COLO668 (cell line): ENCODE measurements around the gene DPPA3.
"Not testable (repeated sequence)": the region's sequence is repeated elsewhere in the genome, so short reads cannot be mapped to it uniquely, and the experiment has no call there.

ENCODE experiments used
- DNase-seq: peaks from one replicate; lab custom pipeline; 2025; ENCODE audit not compliant: unreplicated experiment; lab: John Stamatoyannopoulos, UW

Gene DPPA3

DNA sequence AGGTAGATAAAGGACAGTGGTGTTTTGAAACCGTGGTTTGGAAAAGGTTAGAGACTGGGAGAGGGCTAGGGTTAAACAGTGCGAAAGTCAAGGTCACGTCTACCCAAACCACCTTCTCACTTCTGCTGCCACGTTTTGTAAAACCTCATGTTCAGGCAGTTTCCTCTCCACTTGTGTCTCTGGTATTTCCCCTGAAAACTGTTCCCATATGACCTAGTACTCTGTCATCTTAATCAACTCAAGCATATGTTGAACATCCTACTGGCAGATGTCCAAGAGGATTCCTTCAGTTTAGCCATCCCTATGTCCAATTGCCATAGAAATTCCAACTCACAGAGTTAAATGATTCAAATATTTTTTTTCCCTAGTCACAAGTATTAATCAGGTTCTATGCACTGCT, 18.5 kb downstream of the DPPA3 start:
- no peak for DNase-seq

DNA sequence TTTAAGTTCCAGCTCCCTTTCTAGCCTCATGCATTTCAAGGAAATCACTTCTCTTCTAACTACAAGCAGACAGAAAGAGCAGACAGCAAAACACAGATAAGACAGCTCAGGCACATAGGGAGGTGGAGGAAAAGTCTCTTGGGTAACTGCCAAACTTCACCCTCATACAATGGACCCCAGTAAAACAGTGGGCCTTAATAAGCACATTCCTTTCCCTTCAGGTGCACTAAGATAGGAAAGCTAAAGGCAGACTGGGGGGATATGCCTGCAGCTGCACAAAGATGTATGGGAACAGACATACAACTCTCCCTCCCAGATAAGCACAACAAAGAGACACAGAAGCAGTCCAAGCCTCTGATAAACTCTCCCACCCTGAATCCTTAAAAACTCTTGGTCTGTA, 19.8 kb downstream of the DPPA3 start:
- not testable (repeated sequence) for DNase-seq

DNA sequence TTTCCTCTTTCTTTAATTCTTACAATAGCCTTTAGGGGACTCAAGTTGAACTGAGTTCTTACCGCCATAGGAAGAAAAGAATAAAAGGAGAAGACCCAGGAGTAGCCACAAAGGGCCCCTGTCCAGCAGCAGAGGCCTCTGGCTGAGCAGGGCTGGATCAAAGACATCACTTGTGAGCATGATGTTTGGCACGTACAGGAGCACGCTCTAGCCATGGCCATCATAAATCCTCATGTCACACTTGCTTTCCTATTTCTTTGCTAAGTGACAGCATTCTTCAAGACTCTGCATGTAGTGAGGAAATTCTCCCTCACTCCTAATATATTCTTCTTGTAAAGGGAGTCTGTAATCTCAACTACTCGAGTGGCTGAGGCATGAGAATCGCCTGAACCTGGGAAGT, 20.3 kb downstream of the DPPA3 start:
- no peak for DNase-seq

DNA sequence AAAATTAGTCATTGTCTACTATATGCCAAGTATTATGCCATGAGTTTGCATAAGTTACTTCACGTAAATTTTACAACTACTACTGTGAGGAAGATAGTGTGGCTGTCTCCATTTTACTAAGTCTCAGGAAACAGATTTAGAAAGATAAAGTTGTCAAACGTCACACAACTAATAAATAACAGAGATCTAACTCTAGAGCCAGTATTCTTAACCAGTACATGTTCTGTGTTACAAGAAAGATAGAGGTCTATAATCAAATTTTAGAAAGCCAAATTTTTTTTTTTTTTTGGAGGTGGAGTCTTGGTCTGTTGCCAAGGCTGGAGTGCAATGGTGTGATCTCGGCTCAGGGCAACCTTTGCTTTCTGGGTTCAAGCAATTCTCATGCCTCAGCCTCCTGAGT, 21.8 kb downstream of the DPPA3 start:
- DNase-seq = no peak

DNA sequence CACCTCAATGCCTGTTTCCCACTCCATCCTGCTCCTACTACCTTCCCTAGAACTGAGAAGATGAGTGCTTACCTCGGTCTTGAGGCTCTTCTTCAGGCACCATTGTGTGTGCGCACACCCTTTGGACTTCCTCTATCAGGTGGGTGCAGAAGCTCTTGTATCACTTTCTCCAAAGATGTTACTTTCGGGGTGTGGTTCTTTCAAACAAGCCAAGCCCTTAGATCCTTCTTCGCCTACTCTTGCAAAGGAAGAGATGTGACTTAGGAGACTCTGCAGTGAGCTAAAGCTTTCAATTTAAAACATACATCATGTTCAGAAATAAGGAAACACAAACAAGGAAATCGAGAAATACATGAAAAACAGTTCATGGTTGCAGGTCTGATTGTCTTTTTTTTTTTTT, 36.0 kb downstream of the DPPA3 start, which contains the start of gene CLEC4C:
Gene CLEC4C (minus strand): TSS at position 130 of the 400 bp plus-strand sequence. CDS start 27 bp downstream, at position 103.
- no peak for DNase-seq

DNA sequence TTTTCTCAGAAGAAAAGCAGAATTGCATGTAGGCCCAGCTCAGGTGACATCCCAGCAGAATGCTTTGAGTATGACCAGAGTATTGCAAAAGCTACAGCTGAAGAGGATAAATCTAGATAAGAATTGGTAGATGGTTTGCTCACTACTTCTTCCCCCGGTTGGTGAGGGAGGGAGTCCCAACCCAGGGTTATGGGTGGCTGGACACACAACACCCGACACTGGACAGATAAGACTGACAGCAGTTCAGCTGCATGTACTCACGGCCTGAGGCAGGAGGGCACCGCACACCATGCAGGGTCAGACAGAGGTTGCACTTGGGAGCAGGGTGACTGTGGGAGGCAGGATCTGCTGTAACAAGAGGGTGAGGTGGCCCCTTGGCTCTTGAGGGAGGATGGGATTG, 37.6 kb downstream of the DPPA3 start:
- DNase-seq = no peak

DNA sequence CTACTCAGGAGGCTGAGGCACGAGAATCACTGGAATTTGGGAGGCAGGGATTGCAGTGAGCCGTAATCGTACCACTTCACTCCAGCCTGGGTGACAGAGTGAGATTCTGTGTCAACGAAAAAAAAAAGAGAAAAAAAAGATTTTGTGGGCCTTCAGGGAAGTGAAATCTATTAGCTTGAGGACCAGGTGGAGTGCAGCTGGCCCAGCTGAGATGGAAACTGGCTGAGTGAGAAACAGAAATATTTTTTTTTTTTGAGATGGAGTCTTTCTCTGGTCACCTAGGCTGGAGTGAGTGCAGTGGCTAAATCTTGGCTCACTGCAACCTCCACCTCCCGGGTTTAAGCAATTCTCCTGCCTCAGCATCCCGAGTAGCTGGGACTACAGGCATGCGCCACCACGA, 38.2 kb downstream of the DPPA3 start:
- DNase-seq = no peak

DNA sequence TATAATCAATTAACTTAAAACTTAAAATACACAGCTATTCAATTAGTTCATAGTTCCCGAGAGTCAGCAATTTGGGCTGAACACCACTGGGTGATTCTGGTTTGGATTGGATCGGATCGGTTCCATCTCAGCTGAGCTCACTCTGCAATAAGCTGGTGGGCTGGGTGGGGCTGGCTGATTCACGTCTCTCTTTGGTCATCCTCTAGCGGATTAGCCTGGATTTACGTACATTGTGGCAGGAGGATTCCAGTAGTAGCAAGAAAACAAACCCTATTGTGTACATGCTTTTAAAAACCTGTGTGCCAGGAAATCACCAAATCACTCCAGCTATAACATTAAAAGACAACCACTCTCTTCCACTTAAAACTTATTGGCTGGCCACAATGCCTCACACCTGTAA, 39.1 kb downstream of the DPPA3 start:
- no peak for DNase-seq

DNA sequence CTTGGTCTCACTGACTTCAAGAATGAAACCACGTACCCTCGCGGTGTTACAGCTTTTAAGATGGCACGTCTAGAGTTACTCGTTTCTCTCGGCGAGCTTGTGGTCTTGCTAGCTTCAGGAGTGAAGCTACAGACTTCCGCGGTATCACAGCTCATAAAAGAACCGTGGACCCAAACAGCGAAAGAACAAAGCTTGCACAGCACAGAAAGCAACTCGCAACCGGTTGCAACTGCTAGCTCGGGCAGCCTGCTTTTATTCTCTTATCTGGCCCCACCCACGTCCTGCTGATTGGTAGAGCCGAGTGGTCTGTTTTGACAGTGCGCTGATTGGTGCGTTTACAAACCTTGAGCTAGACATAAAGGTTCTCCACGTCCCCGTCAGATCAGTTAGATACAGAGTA, 40.2 kb downstream of the DPPA3 start:
- no peak for DNase-seq

DNA sequence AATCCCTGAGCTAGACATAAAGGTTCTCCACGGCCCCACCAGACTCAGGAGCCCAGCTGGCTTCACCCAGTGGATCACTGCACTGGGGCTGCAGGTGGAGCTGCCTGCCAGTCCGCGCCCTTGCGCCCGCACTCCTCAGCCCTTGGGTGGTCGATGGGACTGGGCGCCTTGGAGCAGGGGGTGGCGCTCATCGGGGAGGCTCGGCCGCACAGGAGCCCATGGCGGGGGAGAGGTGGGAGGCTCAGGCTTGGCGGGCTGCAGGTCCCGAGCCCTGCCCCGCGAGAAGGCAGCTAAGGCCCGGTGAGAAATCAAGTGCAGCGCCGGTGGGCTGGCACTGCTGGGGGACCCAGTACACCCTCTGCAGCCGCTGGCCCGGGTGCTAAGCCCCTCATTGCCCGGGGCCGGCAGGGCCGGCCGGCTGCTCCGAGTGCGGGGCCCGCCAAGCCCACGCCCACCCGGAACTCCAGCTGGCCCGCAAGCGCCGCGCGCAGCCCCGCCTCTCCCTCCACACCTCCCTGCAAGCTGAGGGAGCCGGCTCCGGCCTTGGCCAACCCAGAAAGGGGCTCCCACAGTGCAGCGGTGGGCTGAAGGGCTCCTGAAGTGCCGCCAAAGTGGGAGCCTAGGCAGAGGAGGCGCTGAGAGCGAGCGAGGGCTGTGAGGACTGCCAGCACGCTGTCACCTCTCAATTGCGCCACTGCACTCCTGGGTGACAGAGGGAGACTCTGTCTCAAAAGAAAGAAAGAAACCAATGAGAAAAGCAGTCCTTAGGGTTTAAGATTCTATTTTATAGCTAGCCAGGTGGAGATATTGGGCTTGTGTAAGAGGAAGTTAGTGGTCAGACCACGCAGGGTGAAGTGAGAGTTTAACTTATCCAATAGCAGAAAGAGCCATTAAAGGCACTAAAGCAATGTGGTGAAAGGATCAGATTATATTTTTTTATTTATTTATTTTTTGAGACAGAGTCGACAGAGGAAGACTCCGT, 41.0 kb downstream of the DPPA3 start:
- not testable (repeated sequence) for DNase-seq

DNA sequence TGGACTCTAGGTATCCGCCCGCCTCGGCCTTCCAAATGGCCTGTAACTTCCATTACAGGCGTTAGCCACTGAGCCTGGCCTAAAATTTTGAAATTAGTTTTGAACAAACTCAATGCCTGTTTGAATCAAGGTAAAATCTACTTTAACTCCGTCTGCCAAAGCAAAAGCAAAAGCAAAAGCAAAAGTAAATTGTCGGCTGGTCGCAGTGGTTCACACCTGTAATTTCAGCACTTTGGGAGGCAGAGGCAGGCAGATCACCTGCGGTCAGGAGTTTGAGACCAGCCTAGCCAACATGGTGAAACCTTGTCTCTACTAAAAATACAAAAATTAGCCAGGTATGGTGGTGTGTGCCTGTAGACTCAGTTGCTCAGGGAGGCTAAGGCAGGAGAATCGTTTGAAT, 44.4 kb downstream of the DPPA3 start:
- not testable (repeated sequence) for DNase-seq

DNA sequence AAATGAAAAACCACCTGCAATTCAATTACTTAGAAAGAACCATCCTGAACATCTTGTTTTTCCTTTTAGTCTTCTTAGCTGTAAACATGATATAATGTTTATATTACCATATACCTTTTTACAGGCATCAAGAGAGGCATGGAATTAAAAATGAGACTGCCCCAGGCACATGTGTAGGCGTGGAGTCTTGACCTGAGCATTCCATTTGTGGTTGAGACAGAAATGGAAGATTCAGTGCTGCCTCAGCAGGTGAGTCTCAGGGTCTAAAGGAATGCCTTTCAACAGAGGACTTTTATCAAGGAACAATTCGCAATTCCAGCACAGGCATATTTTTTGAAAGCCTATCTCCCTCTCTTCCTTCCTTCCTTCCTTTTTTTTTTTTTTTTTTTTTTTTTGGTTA, 45.8 kb downstream of the DPPA3 start:
- DNase-seq = no peak

DNA sequence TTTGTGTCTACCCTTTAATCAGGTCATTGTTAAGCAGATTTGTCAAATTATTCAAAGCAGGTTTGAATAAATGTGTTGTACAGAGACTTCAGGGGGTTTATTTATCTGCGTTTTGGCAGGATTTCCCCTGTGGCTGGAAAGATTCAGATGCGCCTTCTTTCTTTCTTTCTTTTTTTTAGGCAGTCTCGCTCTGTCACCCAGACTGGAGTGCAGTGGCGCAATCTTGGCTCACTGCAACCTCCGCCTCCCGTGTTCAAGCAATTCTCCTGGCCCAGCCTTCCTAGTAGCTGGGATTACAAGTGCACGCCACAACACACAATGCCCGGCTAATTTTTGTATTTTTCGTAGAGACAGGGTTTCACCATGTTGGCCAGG, 47.5 kb downstream of the DPPA3 start:
- no peak for DNase-seq
